Measurements from ENCODE around the gene ACOT4.

The ACOT4 gene

GRCh38 chr14:73599499-73599898, 7.8 kb downstream of the ACOT4 start:
- TF ChIP-seq CTCF (IDR thresholded peaks at IDR 0.05; ENCODE audit: insufficient read depth, low read length, poor library complexity, severe bottlenecking), result no peak
- Histone ChIP-seq H3K36me3 (ENCODE audit: control insufficient read depth, insufficient read depth, low read length) (no peaks in the 10 kb centered on the region), H3K27me3 (replicated peaks; ENCODE audit: control insufficient read depth, insufficient read depth, low read length) (no peaks in the 10 kb centered on the region), H3K4me3 (replicated peaks; ENCODE audit: low read depth, low read length) (no peak overlapping the region)
- DNase-seq (ENCODE audit: extremely low read depth, insufficient read length), result no peak

GRCh38 chr14:73602994-73603393, 11.3 kb downstream of the ACOT4 start:
- no peak for DNase-seq (ENCODE audit: extremely low read depth, insufficient read length)
- no peak for TF ChIP-seq CTCF (IDR thresholded peaks at IDR 0.05; ENCODE audit: insufficient read depth, low read length, poor library complexity, severe bottlenecking)
- Histone ChIP-seq H3K36me3 (ENCODE audit: control insufficient read depth, insufficient read depth, low read length) (no peaks in the 10 kb centered on the region), H3K4me3 (replicated peaks; ENCODE audit: low read depth, low read length) (no peak overlapping the region), H3K27me3 (replicated peaks; ENCODE audit: control insufficient read depth, insufficient read depth, low read length) (no peaks in the 10 kb centered on the region)

- TF ChIP-seq CTCF (IDR thresholded peaks at IDR 0.05; ENCODE audit: insufficient read depth, low read length, poor library complexity, severe bottlenecking), result no peak
- Histone ChIP-seq H3K27me3 (replicated peaks; ENCODE audit: control insufficient read depth, insufficient read depth, low read length) (no peaks in the 10 kb centered on the region), H3K36me3 (ENCODE audit: control insufficient read depth, insufficient read depth, low read length) (no peaks in the 10 kb centered on the region), H3K4me3 (replicated peaks; ENCODE audit: low read depth, low read length) (no peak overlapping the region)
- DNase-seq (ENCODE audit: extremely low read depth, insufficient read length), result no peak
These were observed 14.6 kb downstream of the ACOT4 start for GRCh38 chr14:73606271-73606670.

GRCh38 chr14:73607241-73607640, 15.6 kb downstream of the ACOT4 start:
- Histone ChIP-seq H3K36me3 (ENCODE audit: control insufficient read depth, insufficient read depth, low read length) (no peaks in the 10 kb centered on the region), H3K27me3 (replicated peaks; ENCODE audit: control insufficient read depth, insufficient read depth, low read length) (no peaks in the 10 kb centered on the region), H3K4me3 (replicated peaks; ENCODE audit: low read depth, low read length) (no peak overlapping the region)
- DNase-seq (ENCODE audit: extremely low read depth, insufficient read length), result no peak
- no peak for TF ChIP-seq CTCF (IDR thresholded peaks at IDR 0.05; ENCODE audit: insufficient read depth, low read length, poor library complexity, severe bottlenecking)

GRCh38 chr14:73610687-73611086, 19.0 kb downstream of the ACOT4 start:
- Histone ChIP-seq H3K36me3 (ENCODE audit: control insufficient read depth, insufficient read depth, low read length) (no peaks in the 10 kb centered on the region), H3K27me3 (replicated peaks; ENCODE audit: control insufficient read depth, insufficient read depth, low read length) (no peaks in the 10 kb centered on the region), H3K4me3 (replicated peaks; ENCODE audit: low read depth, low read length) (no peak overlapping the region)
- no peak for DNase-seq (ENCODE audit: extremely low read depth, insufficient read length)
- TF ChIP-seq CTCF (IDR thresholded peaks at IDR 0.05; ENCODE audit: insufficient read depth, low read length, poor library complexity, severe bottlenecking), result no peak

GRCh38 chr14:73612339-73613045, 20.8 kb downstream of the ACOT4 start, which contains the start of gene ACOT6:
TSS of gene ACOT6 (plus strand) at chr14:73612517. CDS start at chr14:73612572, 55 bp downstream.
- peak; percentile 70 for DNase-seq (ENCODE audit: extremely low read depth, insufficient read length)
- Histone ChIP-seq H3K4me3 (replicated peaks; ENCODE audit: low read depth, low read length) (peak within 1 kb of the TSS; percentile 70), H3K27me3 (replicated peaks; ENCODE audit: control insufficient read depth, insufficient read depth, low read length) (no peaks in the 10 kb centered on the region), H3K36me3 (ENCODE audit: control insufficient read depth, insufficient read depth, low read length) (no peaks in the 10 kb centered on the region)
- TF ChIP-seq CTCF (IDR thresholded peaks at IDR 0.05; ENCODE audit: insufficient read depth, low read length, poor library complexity, severe bottlenecking), result no peak
